Mononuclear cell (primary cell): ENCODE data around the gene PPFIA3. TPM values are rescaled to one million over a fixed set of nuclear protein-coding genes. Genes with fewer than 3 reads are reported as not detected.
"Not testable (repeated sequence)": the region's sequence is repeated elsewhere in the genome, so short reads cannot be mapped to it uniquely, and the experiment has no call there.

Experiments used
- H3K27me3 ChIP-seq: 2 replicates; pipeline ENCODE4 v1.6.0; 2011; ENCODE audit warnings: low read length, control low read depth; ENCODE audit not compliant: insufficient read depth
- H3K4me1 ChIP-seq: 2 replicates; pipeline ENCODE4 v1.5.1; 2011; ENCODE audit warnings: mild to moderate bottlenecking, low read length, control low read depth; ENCODE audit not compliant: insufficient read depth
- H3K4me3 ChIP-seq: 2 replicates; pipeline ENCODE4 v1.5.1; 2011; ENCODE audit warnings: mild to moderate bottlenecking, low read length, moderate library complexity
- H3K9me3 ChIP-seq: 2 replicates; pipeline ENCODE4 v1.5.1; 2011; ENCODE audit warnings: low read depth, mild to moderate bottlenecking, control low read depth, low read length
- total RNA-seq: library from RNA; depleted of rRNA; stranded (reverse); fragments of >200 nt; gene quantifications from one replicate; pipeline ENCODE4 v1.2.3, GENCODE V29; 2012

PPFIA3 gene
- total RNA-seq, 1 donor: 1.2 TPM

- Histone ChIP-seq H3K4me3 (peak within 1 kb of the TSS; percentile 47), H3K9me3 (no peaks in the 10 kb centered on the region), H3K4me1 (peaks cover 39% of the 10 kb centered on the region), H3K27me3 (no peaks in the 10 kb centered on the region)
Measured at GRCh38 chr19:49113762-49114629, 5.3 kb upstream of the PPFIA3 start, which contains the start of gene LIN7B. LIN7B (plus strand) TSS chr19:49114370; CDS start chr19:49114405, 35 bp downstream.

GRCh38 chr19:49114630-49115363, 4.5 kb upstream of the PPFIA3 start:
- Histone ChIP-seq H3K4me1 (peaks cover 44% of the 10 kb centered on the region), H3K9me3 (no peaks in the 10 kb centered on the region), H3K4me3 (peak overlapping the region; percentile 47), H3K27me3 (no peaks in the 10 kb centered on the region)

GRCh38 chr19:49116544-49116943, 2.8 kb upstream of the PPFIA3 start:
- Histone ChIP-seq H3K27me3 (peaks cover 11% of the 10 kb centered on the region), H3K4me3 (no peak overlapping the region), H3K9me3 (no peaks in the 10 kb centered on the region), H3K4me1 (peaks cover 48% of the 10 kb centered on the region)

GRCh38 chr19:49117677-49118564, 1.4 kb upstream of the PPFIA3 start:
- H3K9me3 ChIP-seq: no peaks in the 10 kb centered on the region
- H3K4me3 ChIP-seq: peak overlapping the region; percentile 43
- peaks cover 11% of the 10 kb centered on the region for H3K27me3 ChIP-seq
- H3K4me1 ChIP-seq: peaks cover 48% of the 10 kb centered on the region

GRCh38 chr19:49118565-49119410, 556 bp upstream of the PPFIA3 start, which contains the start of gene C19orf73:
C19orf73 (minus strand) TSS chr19:49119143; CDS start chr19:49119022, 121 bp downstream.
- Histone ChIP-seq H3K4me3 (peak within 1 kb of the TSS; percentile 43), H3K4me1 (peaks cover 42% of the 10 kb centered on the region), H3K27me3 (peaks cover 11% of the 10 kb centered on the region), H3K9me3 (no peaks in the 10 kb centered on the region)

GRCh38 chr19:49120325-49120683, 960 bp downstream of the PPFIA3 start:
- Histone ChIP-seq H3K4me3 (no peak overlapping the region), H3K27me3 (peaks cover 11% of the 10 kb centered on the region), H3K4me1 (peaks cover 32% of the 10 kb centered on the region), H3K9me3 (no peaks in the 10 kb centered on the region)

GRCh38 chr19:49120868-49121267, 1.5 kb downstream of the PPFIA3 start:
- Histone ChIP-seq H3K9me3 (no peaks in the 10 kb centered on the region), H3K27me3 (peaks cover 11% of the 10 kb centered on the region), H3K4me1 (peaks cover 31% of the 10 kb centered on the region), H3K4me3 (no peak overlapping the region)

- H3K9me3 ChIP-seq, H3K4me3 ChIP-seq: not testable (repeated sequence)
- Histone ChIP-seq H3K4me1 (peaks cover 22% of the 10 kb centered on the region), H3K27me3 (peaks cover 11% of the 10 kb centered on the region)
Measured at GRCh38 chr19:49121841-49122240, 2.5 kb downstream of the PPFIA3 start.

- Histone ChIP-seq H3K27me3 (peaks cover 11% of the 10 kb centered on the region), H3K4me1 (peaks cover 21% of the 10 kb centered on the region)
- H3K9me3 ChIP-seq, H3K4me3 ChIP-seq: not testable (repeated sequence)
Measured at GRCh38 chr19:49123285-49123684, 3.9 kb downstream of the PPFIA3 start.

GRCh38 chr19:49125025-49125731, 5.8 kb downstream of the PPFIA3 start:
- Histone ChIP-seq H3K9me3 (no peaks in the 10 kb centered on the region), H3K4me1 (peaks cover 10% of the 10 kb centered on the region), H3K27me3 (peaks cover 11% of the 10 kb centered on the region), H3K4me3 (no peak overlapping the region)

GRCh38 chr19:49126575-49126974, 7.2 kb downstream of the PPFIA3 start:
- no peak overlapping the region for H3K4me3 ChIP-seq
- H3K9me3 ChIP-seq: no peaks in the 10 kb centered on the region
- H3K27me3 ChIP-seq: no peaks in the 10 kb centered on the region
- peaks cover 10% of the 10 kb centered on the region for H3K4me1 ChIP-seq

- H3K9me3 ChIP-seq, H3K4me3 ChIP-seq, H3K27me3 ChIP-seq: not testable (repeated sequence)
- peaks cover 10% of the 10 kb centered on the region for H3K4me1 ChIP-seq
Measured at GRCh38 chr19:49127225-49127624, 7.9 kb downstream of the PPFIA3 start.

- H3K4me3 ChIP-seq: peak overlapping the region; percentile 13
- no peaks in the 10 kb centered on the region for H3K27me3 ChIP-seq
- no peaks in the 10 kb centered on the region for H3K9me3 ChIP-seq
- peaks cover 10% of the 10 kb centered on the region for H3K4me1 ChIP-seq
Measured at GRCh38 chr19:49127674-49128544, 8.6 kb downstream of the PPFIA3 start.
